H9 (cell line): Measurements from ENCODE around the gene MCM10. TPM values are rescaled to one million over a fixed set of nuclear protein-coding genes. Genes with fewer than 3 reads are reported as not detected.

Experiments used
- DNase-seq: peaks from one replicate; pipeline ENCODE4 v3.0.0-alpha.2; 2017
- H2AFZ ChIP-seq: one replicate; pipeline ENCODE4 v1.6.1; 2013; ENCODE audit warnings: mild to moderate bottlenecking, low read length, control low read depth, moderate library complexity
- H2AK5ac ChIP-seq: 2 replicates; pipeline ENCODE4 v1.6.1; 2013; ENCODE audit warnings: low read length, control low read depth, mixed read lengths; ENCODE audit not compliant: insufficient read length
- H2BK120ac ChIP-seq: one replicate; pipeline ENCODE4 v1.6.1; 2013; ENCODE audit warnings: low read depth, mild to moderate bottlenecking, low read length, control low read depth, inconsistent platforms; ENCODE audit not compliant: poor library complexity, severe bottlenecking
- H2BK12ac ChIP-seq: 2 replicates; pipeline ENCODE4 v1.6.1; 2013; ENCODE audit warnings: low read length, control low read depth, mixed read lengths, low read depth; ENCODE audit not compliant: insufficient read length
- H2BK15ac ChIP-seq: 2 replicates; pipeline ENCODE4 v1.6.1; 2013; ENCODE audit warnings: low read depth, low read length, control low read depth
- H2BK20ac ChIP-seq: one replicate; pipeline ENCODE4 v1.6.1; 2013; ENCODE audit warnings: low read depth, mild to moderate bottlenecking, low read length, control low read depth, inconsistent platforms; ENCODE audit not compliant: poor library complexity, severe bottlenecking
- H2BK5ac ChIP-seq: 2 replicates; pipeline ENCODE4 v1.6.1; 2013; ENCODE audit warnings: low read length, control low read depth, mixed read lengths; ENCODE audit not compliant: insufficient read length
- H3K14ac ChIP-seq: 2 replicates; pipeline ENCODE4 v1.6.1; 2013; ENCODE audit warnings: low read length, control low read depth; ENCODE audit not compliant: insufficient read depth
- H3K18ac ChIP-seq: 2 replicates; pipeline ENCODE4 v1.6.1; 2013; ENCODE audit warnings: low read depth, mild to moderate bottlenecking, mixed read lengths, low read length, control low read depth; ENCODE audit not compliant: insufficient read length
- H3K23ac ChIP-seq: 2 replicates; pipeline ENCODE4 v1.6.1; 2013; ENCODE audit warnings: low read length, control low read depth, mixed read lengths, low read depth; ENCODE audit not compliant: insufficient read length
- H3K23me2 ChIP-seq: 2 replicates; pipeline ENCODE4 v1.6.1; 2013; ENCODE audit warnings: low read depth, mild to moderate bottlenecking, mixed read lengths, low read length, control low read depth; ENCODE audit not compliant: insufficient read length, poor library complexity, severe bottlenecking
- H3K27ac ChIP-seq: 2 replicates; pipeline ENCODE4 v1.5.1; 2013; ENCODE audit warnings: low read length, control low read depth, mixed read lengths, low read depth; ENCODE audit not compliant: insufficient read length
- H3K27me3 ChIP-seq: 2 replicates; pipeline ENCODE4 v1.6.1; 2013; ENCODE audit warnings: low read length, control low read depth, inconsistent platforms; ENCODE audit not compliant: insufficient read depth
- H3K4ac ChIP-seq: 2 replicates; pipeline ENCODE4 v1.6.1; 2013; ENCODE audit warnings: low read depth, mild to moderate bottlenecking, control low read depth, inconsistent platforms, low read length, moderate library complexity
- H3K4me1 ChIP-seq: 2 replicates; pipeline ENCODE4 v1.6.1; 2013; ENCODE audit warnings: low read length, control low read depth, inconsistent platforms; ENCODE audit not compliant: insufficient read depth
- H3K4me2 ChIP-seq: 2 replicates; pipeline ENCODE4 v1.6.1; 2013; ENCODE audit warnings: low read length, control low read depth, mixed read lengths; ENCODE audit not compliant: insufficient read length, insufficient read depth
- H3K56ac ChIP-seq: 2 replicates; pipeline ENCODE4 v1.6.1; 2013; ENCODE audit warnings: low read depth, mild to moderate bottlenecking, mixed read lengths, low read length, control low read depth; ENCODE audit not compliant: insufficient read length
- H3K79me1 ChIP-seq: 2 replicates; pipeline ENCODE4 v1.6.1; 2013; ENCODE audit warnings: low read depth, mild to moderate bottlenecking, moderate library complexity, low read length, control low read depth, inconsistent platforms; ENCODE audit not compliant: insufficient read depth, poor library complexity, severe bottlenecking
- H3K79me2 ChIP-seq: 2 replicates; pipeline ENCODE4 v1.6.1; 2013; ENCODE audit warnings: low read length, control low read depth, inconsistent platforms; ENCODE audit not compliant: insufficient read depth
- H3K9ac ChIP-seq: 2 replicates; pipeline ENCODE4 v1.6.1; 2013; ENCODE audit warnings: low read length, control low read depth, mixed read lengths; ENCODE audit not compliant: insufficient read length; ENCODE audit errors: extremely low read depth
- H3K9me3 ChIP-seq: one replicate; pipeline ENCODE4 v1.6.1; 2013; ENCODE audit warnings: low read depth, low read length, inconsistent platforms; ENCODE audit not compliant: control insufficient read depth
- H3T11ph ChIP-seq: one replicate; pipeline ENCODE4 v1.6.1; 2013; ENCODE audit warnings: mild to moderate bottlenecking, low read length, control low read depth, inconsistent platforms
- H4K20me1 ChIP-seq: one replicate; pipeline ENCODE4 v1.6.1; 2013; ENCODE audit not compliant: control insufficient read depth, insufficient read length, insufficient read depth
- H4K5ac ChIP-seq: 2 replicates; pipeline ENCODE4 v1.6.1; 2013; ENCODE audit warnings: low read depth, mild to moderate bottlenecking, mixed read lengths, low read length, control low read depth; ENCODE audit not compliant: insufficient read length
- H4K8ac ChIP-seq: replicated peaks from 2 replicates; pipeline ENCODE4 v1.6.1; 2013; ENCODE audit warnings: low read length, control low read depth, mixed read lengths, low read depth; ENCODE audit not compliant: insufficient read length
- H4K91ac ChIP-seq: 2 replicates; pipeline ENCODE4 v1.6.1; 2013; ENCODE audit warnings: low read depth, mild to moderate bottlenecking, moderate library complexity, mixed read lengths, low read length, control low read depth; ENCODE audit not compliant: insufficient read length
- H3K27ac Mint-ChIP-seq, 3 experiments: 2 replicates in 2 of 3; 3 replicates in 1 of 3; pipeline ENCODE4 v1.8.0; 2020 to 2021; ENCODE audit warnings: mixed read lengths in 3 of 3, mild to moderate bottlenecking in 1 of 3, moderate library complexity in 1 of 3
- H3K27me3 Mint-ChIP-seq: 2 replicates; pipeline ENCODE4 v1.8.0; 2021; ENCODE audit warnings: low read depth, mild to moderate bottlenecking, moderate library complexity, mixed read lengths
- H3K36me3 Mint-ChIP-seq, 3 experiments: 2 replicates in 2 of 3; 3 replicates in 1 of 3; pipeline ENCODE4 v1.8.0; 2020 to 2021; ENCODE audit warnings: low read depth in 3 of 3, mixed read lengths in 3 of 3; ENCODE audit not compliant: insufficient read depth in 1 of 3
- H3K4me1 Mint-ChIP-seq, 2 experiments: 2 replicates each; pipeline ENCODE4 v1.8.0; 2020; ENCODE audit warnings: mixed read lengths in 2 of 2
- H3K4me3 Mint-ChIP-seq, 2 experiments: 2 replicates in 1 of 2; 3 replicates in 1 of 2; pipeline ENCODE4 v1.8.0; 2020 to 2021; ENCODE audit warnings: mild to moderate bottlenecking in 2 of 2, mixed read lengths in 2 of 2, moderate library complexity in 1 of 2
- H3K9me3 Mint-ChIP-seq, 2 experiments: 2 replicates in 1 of 2; 3 replicates in 1 of 2; pipeline ENCODE4 v1.8.0; 2020; ENCODE audit warnings: mild to moderate bottlenecking in 2 of 2, mixed read lengths in 2 of 2, moderate library complexity in 1 of 2
- WGBS: extraction: QIAGEN DNeasy Blood & Tissue Kit; methylation state at CpG from one replicate; pipeline ENCODE4 v1.1.7; 2013; ENCODE audit warnings: missing lambda C conversion rate, low lambda C conversion rate, mixed read lengths; ENCODE audit not compliant: insufficient read length; ENCODE audit errors: extremely low coverage; 5-methylcytosine and 5-hydroxymethylcytosine counted together
- total RNA-seq: library from RNA; stranded (reverse); gene quantifications from 2 replicates; pipeline ENCODE4 v1.2.1, GENCODE V29; 2021
- TF ChIP-seq, protein P1 (sequence below): fragments of 200-600 bp; sonication (generic); conservative IDR thresholded peaks from 3 replicates; pipeline ENCODE4 v1.8.0; 2021; ENCODE audit warnings: antibody characterized with exemption, mild to moderate bottlenecking

MCM10 gene
- total RNA-seq, 1 experiment from 2014 or later, result 67.4 TPM

DNA sequence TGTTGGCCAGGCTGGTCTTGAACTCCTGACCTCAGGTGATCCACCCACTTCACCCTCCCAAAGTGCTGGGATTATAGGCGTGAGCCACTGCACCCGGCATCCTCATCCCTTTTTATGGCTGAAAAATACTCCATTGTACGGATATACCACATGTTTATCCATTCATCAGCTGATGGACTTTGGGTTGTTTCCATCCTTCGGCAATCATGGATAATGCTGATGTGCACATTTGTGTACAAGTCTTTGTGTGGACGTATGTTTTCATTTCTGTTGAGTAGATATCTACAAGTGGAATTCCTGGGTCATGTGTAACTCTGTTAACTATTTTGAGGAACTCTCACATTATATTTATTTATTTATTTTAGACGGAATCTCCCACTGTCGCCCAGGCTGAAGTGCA is 78.6 kb downstream of the MCM10 start:
- Mint-ChIP-seq H3K27ac (no peak overlapping the region), H3K4me1 (no peaks in the 10 kb centered on the region), H3K27me3 (no peaks in the 10 kb centered on the region), H3K36me3 (no peaks in the 10 kb centered on the region), H3K4me3 (no peak overlapping the region), H3K9me3 (no peaks in the 10 kb centered on the region)
- Histone ChIP-seq H2BK5ac (no peak overlapping the region), H3K9me3 (no peaks in the 10 kb centered on the region), H3K4me2 (no peak overlapping the region), H2BK12ac (no peak overlapping the region), H3K79me1 (no peaks in the 10 kb centered on the region), H3K4ac (no peak overlapping the region), H3K23me2 (no peaks in the 10 kb centered on the region), H4K5ac (no peak overlapping the region), H3K14ac (no peak overlapping the region), H2AFZ (no peak overlapping the region), H3K56ac (no peak overlapping the region), H3K79me2 (no peaks in the 10 kb centered on the region), H3K4me1 (no peaks in the 10 kb centered on the region), H2BK20ac (no peak overlapping the region), H3K23ac (no peak overlapping the region), H3K27me3 (no peaks in the 10 kb centered on the region), H3K18ac (no peak overlapping the region), H3T11ph (no peak overlapping the region), H3K27ac (no peak overlapping the region), H2BK120ac (no peak overlapping the region), H2BK15ac (no peak overlapping the region), H4K20me1 (no peaks in the 10 kb centered on the region), H4K91ac (no peak overlapping the region), H2AK5ac (no peak overlapping the region), H3K9ac (no peak overlapping the region), H4K8ac (no peak overlapping the region)
- no CpG with 5 or more reads among the region's 7 CpGs for WGBS
- TF ChIP-seq, protein P1, sequence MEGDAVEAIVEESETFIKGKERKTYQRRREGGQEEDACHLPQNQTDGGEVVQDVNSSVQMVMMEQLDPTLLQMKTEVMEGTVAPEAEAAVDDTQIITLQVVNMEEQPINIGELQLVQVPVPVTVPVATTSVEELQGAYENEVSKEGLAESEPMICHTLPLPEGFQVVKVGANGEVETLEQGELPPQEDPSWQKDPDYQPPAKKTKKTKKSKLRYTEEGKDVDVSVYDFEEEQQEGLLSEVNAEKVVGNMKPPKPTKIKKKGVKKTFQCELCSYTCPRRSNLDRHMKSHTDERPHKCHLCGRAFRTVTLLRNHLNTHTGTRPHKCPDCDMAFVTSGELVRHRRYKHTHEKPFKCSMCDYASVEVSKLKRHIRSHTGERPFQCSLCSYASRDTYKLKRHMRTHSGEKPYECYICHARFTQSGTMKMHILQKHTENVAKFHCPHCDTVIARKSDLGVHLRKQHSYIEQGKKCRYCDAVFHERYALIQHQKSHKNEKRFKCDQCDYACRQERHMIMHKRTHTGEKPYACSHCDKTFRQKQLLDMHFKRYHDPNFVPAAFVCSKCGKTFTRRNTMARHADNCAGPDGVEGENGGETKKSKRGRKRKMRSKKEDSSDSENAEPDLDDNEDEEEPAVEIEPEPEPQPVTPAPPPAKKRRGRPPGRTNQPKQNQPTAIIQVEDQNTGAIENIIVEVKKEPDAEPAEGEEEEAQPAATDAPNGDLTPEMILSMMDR, result no peak
- no peak for DNase-seq
